ENCODE results near the gene CEP89.

DNA sequence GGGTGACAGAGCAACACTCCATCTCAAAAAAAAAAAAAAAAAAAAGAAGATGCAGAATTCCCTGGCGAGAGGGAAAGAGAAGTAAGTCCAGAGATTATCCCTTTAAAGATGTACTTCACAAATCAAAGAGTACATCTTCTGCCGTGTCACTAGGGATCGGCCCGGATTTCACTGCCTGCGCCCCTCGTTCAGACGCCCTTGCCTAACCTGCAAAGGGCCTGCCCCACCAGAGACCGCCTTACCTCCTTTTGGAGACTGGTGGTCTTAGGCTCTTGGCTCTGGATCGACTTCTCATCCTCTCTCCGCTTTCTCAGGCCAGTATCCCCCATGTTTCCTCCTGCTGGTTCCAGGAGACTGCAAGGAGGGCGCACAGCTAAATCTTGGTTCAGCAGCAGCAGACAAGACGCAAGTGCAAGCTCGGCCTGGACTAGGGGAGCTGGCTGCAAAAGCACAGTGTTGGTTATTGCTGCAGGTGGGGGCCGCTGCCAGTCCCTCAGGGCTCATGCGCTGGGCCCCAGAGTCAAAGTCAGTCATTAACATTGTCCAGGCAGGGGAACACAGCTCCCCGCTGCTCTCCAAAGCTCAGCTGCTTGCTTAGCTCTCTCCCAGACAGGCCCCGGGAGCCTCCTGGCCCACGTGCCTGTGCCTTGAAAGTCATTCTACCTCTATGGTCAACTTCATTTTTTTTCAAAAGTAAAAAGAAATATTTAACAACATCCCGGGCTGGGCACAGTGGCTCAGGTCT is 103.4 kb downstream of the CEP89 start:
- TF ChIP-seq, protein P1, sequence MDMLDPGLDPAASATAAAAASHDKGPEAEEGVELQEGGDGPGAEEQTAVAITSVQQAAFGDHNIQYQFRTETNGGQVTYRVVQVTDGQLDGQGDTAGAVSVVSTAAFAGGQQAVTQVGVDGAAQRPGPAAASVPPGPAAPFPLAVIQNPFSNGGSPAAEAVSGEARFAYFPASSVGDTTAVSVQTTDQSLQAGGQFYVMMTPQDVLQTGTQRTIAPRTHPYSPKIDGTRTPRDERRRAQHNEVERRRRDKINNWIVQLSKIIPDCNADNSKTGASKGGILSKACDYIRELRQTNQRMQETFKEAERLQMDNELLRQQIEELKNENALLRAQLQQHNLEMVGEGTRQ (CRISPR knock-in tag; IDR thresholded peaks at IDR 0.05) = no peak
- no peak for TF ChIP-seq NFE2L1 (CRISPR knock-in tag; IDR thresholded peaks at IDR 0.05)
- TF ChIP-seq, protein P2, sequence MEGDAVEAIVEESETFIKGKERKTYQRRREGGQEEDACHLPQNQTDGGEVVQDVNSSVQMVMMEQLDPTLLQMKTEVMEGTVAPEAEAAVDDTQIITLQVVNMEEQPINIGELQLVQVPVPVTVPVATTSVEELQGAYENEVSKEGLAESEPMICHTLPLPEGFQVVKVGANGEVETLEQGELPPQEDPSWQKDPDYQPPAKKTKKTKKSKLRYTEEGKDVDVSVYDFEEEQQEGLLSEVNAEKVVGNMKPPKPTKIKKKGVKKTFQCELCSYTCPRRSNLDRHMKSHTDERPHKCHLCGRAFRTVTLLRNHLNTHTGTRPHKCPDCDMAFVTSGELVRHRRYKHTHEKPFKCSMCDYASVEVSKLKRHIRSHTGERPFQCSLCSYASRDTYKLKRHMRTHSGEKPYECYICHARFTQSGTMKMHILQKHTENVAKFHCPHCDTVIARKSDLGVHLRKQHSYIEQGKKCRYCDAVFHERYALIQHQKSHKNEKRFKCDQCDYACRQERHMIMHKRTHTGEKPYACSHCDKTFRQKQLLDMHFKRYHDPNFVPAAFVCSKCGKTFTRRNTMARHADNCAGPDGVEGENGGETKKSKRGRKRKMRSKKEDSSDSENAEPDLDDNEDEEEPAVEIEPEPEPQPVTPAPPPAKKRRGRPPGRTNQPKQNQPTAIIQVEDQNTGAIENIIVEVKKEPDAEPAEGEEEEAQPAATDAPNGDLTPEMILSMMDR (IDR thresholded peaks at IDR 0.05) = no peak
- no peak for TF ChIP-seq ATF1 (CRISPR knock-in tag; IDR thresholded peaks at IDR 0.05)
- TF ChIP-seq, protein P3, sequence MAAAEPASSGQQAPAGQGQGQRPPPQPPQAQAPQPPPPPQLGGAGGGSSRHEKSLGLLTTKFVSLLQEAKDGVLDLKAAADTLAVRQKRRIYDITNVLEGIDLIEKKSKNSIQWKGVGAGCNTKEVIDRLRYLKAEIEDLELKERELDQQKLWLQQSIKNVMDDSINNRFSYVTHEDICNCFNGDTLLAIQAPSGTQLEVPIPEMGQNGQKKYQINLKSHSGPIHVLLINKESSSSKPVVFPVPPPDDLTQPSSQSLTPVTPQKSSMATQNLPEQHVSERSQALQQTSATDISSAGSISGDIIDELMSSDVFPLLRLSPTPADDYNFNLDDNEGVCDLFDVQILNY (CRISPR knock-in tag; IDR thresholded peaks at IDR 0.05) = no peak
- no peak for TF ChIP-seq ZNF416 (CRISPR knock-in tag; IDR thresholded peaks at IDR 0.05)
- TF ChIP-seq, protein P4, sequence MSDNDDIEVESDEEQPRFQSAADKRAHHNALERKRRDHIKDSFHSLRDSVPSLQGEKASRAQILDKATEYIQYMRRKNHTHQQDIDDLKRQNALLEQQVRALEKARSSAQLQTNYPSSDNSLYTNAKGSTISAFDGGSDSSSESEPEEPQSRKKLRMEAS (CRISPR knock-in tag; IDR thresholded peaks at IDR 0.05) = no peak
- TF ChIP-seq, protein P5, sequence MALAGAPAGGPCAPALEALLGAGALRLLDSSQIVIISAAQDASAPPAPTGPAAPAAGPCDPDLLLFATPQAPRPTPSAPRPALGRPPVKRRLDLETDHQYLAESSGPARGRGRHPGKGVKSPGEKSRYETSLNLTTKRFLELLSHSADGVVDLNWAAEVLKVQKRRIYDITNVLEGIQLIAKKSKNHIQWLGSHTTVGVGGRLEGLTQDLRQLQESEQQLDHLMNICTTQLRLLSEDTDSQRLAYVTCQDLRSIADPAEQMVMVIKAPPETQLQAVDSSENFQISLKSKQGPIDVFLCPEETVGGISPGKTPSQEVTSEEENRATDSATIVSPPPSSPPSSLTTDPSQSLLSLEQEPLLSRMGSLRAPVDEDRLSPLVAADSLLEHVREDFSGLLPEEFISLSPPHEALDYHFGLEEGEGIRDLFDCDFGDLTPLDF (CRISPR knock-in tag; IDR thresholded peaks at IDR 0.05) = no peak
